ENCODE measurements around the gene CKB.

The CKB gene

GRCh38 chr14:103510724-103511693, 11.6 kb downstream of the CKB start:
- DNase-seq = no peak

GRCh38 chr14:103509864-103510723, 12.5 kb downstream of the CKB start:
- DNase-seq = no peak

- no peak for DNase-seq
Measured at GRCh38 chr14:103508521-103509329, 13.9 kb downstream of the CKB start.

DNA sequence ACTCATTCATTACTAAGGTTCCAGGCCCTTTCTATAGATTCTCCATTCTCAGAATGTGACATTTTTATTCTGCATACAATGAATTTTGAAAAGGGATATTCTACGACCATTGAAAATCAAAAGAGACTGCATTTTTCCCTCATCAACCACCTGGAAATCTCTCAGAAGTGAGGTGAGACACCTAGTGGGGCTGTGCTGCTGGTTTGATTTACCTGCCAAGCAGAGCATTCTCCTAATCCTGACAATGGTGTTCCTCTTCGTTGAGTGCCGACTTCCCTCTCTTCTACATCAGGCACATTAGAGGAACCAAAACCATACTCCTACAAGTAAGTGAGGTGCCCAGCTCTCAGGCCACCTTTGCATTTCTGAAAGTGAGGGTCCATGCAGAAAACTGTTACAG, 14.9 kb downstream of the CKB start:
- no peak for DNase-seq

DNA sequence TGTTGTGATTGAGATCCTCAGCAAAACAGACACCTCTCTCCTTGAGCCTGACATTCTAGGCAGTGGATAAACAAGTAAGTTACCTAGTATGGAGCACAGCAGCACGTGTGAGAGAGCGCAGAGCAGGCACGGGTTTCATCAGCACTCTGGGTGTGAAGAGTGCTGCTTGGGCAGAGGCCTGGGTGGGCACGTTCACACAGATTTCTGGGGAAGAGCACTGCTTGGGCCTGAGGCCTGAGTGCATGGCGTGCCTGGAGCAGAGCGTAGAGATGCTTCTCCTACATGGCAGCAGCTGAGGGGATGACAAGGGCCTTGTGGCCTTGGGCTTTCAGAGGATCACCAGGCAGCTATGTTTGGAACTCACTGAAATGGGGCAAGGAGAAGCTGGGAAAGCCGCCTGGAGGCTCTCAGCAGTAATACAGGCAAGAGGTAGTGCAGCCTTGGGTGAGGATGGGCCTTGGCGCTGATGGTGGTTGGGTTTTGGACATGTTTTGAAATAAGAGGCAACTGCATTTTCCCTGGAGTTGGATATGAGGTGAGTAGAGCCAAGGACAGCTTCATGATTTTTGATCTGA, 17.6 kb downstream of the CKB start:
- no peak for DNase-seq

GRCh38 chr14:103503296-103503695, 19.3 kb downstream of the CKB start:
- DNase-seq = no peak

DNA sequence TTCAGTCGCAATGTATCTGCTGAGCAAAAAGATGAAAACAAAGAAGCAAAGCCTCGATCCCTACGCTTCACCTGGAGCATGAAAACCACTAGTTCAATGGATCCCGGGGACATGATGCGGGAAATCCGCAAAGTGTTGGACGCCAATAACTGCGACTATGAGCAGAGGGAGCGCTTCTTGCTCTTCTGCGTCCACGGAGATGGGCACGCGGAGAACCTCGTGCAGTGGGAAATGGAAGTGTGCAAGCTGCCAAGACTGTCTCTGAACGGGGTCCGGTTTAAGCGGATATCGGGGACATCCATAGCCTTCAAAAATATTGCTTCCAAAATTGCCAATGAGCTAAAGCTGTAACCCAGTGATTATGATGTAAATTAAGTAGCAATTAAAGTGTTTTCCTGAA, 19.8 kb downstream of the CKB start:
- DNase-seq = no peak

DNA sequence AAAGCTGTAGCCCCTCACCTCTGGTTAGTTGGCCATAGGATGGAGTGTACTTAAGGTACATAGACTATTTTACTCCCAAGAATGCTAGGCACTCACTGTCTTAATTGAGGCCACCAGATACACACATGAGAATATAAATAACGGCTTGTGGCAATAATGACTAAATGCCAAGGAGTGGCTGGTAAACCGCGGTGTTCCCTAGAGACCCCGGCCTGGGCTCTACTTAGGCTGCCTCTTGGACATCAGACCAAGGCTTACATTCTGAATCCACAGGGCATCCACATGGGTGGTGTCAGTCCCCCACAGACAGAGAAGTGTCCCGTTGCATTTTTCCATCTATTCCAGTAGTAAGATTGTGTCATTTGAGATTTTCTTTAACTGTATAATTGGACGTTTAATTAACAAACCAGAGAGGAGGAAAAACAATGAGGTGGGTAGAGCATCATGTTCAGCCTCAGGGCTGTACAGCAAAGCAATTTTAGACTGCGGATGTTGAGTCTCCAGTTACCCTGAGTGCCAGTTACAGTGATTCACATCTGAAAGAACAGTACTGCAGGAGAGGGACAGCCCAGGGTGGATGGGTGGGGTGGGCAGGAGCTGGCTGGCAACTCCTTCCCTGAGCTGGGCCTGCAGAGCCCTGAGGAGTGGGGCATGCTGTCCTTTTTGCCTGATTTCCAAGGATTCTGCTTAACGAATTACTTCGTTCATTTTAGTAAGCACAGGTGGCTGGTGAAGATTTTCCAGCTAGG, 20.5 kb downstream of the CKB start:
- DNase-seq = no peak

- DNase-seq = no peak
Measured at GRCh38 chr14:103501041-103501870, 21.4 kb downstream of the CKB start.

- DNase-seq = peak; percentile 81
Measured at GRCh38 chr14:103500148-103500990, 22.3 kb downstream of the CKB start.

DNA sequence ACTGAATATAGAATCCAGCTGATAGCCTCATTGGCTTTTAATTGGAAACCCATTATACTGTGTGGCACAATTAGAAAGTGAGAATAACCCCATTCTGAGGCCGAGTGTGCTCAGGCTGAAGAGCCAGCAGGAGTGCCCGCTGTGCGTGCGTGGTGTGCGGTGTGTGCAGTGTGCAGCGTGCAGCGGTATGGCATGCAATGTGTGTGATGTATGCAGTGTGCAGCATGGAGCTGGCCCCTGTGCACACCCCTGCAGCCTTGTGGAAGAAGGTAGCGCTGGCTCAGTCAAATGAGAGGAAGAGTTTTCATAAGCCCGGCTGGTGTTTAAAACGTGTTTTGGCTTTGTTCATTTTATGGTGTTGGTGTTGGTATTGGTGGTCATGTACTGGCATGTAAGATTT, 22.9 kb downstream of the CKB start:
- no peak for DNase-seq

GRCh38 chr14:103496776-103497175, 25.9 kb downstream of the CKB start:
- no peak for DNase-seq

GRCh38 chr14:103495854-103496253, 26.8 kb downstream of the CKB start:
- DNase-seq = no peak

DNA sequence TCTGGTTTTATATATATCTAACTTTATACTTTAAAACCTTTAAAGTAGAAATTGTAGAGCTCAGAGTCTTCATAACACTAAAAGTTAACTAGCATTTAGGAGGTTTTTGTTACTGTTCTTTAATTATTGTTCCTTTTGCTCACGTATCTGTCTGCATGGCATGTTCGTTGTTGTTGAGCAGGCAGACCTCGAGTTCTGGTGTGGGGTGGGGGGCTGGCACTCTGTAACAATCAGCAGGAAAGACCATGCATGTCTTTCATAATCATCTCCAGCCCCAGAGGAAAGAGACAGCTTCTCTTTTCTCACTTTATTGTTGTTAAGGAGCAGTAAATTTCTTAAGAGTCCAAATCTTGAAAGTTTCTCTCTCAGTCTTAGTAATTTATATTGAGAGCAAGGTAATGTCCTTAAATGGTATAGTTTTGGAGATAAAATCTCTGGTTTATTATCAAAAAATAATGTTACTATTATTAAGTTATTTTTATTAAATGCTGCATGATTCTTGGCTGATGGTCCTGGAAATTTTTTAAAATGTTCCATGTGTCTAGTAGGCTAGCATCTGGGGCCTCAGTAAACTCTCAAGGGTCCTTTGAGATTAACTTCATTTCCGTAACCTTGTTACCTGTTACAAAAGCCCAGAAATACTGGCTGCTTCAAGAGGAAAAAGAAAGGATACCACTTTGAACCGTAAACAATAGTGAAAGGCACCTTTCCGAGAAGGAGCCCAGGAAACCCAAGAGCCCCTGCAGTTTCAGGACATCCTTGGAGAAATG, 30.3 kb downstream of the CKB start:
- no peak for DNase-seq

- no peak for DNase-seq
Measured at GRCh38 chr14:103491691-103492090, 30.9 kb downstream of the CKB start.

DNA sequence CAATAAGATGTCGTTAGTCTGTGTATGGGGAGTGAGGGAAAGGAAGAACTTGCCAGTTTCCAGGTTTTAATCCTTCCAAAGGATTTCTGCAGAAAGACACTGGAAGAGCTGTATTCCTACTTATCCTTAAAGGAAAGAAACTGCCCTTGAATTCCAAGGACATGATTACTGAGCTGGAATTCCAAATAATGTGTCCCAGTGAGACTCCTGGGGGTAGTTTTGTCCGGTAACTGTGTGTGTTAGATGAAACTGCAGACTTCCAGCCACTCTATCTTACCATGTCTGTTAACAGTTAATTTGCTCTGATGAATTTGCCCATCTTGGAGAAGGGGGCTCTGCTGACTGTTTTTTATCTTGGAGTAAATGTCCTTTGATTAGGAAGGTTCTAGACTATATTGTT, 33.0 kb downstream of the CKB start:
- DNase-seq = no peak

DNA sequence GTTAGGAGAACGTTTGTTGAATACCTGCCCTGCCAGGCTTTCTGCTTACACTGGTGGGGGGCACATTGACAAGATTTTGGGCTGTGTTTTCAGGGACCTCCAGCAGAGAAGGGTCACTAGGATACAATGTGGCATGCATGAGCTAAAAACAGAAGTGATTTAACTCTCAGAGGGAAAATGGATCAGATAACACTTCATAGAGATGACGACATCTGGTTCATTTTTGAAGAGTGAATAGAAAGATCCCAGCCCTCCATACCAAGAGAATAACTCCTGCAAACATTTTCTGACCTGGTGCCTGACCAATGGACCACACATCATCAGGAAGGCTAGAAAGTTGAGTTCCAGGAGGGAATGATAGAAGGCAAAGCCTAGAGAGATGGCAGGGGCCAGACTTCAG, 33.7 kb downstream of the CKB start:
- no peak for DNase-seq

DNA sequence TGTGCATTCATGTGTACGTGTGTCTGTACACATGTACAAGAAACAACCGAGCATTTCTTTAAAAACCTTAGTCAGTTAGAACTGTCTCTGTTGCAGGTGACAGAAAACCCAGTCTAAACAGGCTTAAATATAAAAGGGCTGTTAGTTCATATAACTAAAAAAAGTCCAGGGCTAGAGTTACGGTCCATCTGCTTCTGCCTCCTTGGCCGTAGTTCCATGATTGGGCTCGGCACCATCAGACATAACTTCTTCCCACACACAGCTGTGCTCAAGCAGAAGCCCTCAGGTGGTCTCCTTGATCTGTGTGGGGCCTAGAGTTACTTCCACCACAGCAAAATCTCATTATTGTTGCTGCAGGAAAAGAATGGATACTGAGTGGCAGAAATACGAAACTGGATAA, 34.6 kb downstream of the CKB start:
- DNase-seq = no peak

GRCh38 chr14:103485504-103485903, 37.1 kb downstream of the CKB start:
- DNase-seq = no peak

All from NCI-H1092 treated with DMSO at 0.1 percent for 48 hours (cell line).